Osteoblast (primary cell): ENCODE measurements around the gene CRELD2. TPM values are rescaled to one million over a fixed set of nuclear protein-coding genes. Genes with fewer than 3 reads are reported as not detected.

Experiments
- DNase-seq: peaks from one replicate; pipeline ENCODE4 v3.0.0; 2011; ENCODE audit warnings: low spot score, mixed read lengths; ENCODE audit not compliant: insufficient read length; ENCODE audit errors: missing footprints
- H2AFZ ChIP-seq: 2 replicates; pipeline ENCODE4 v1.6.0; 2011; ENCODE audit warnings: mild to moderate bottlenecking, low read length
- H3K27ac ChIP-seq: 2 replicates; pipeline ENCODE4 v1.5.1; 2011; ENCODE audit warnings: mild to moderate bottlenecking, low read depth, low read length, moderate library complexity
- H3K27me3 ChIP-seq: 2 replicates; pipeline ENCODE4 v1.6.0; 2012; ENCODE audit warnings: mild to moderate bottlenecking, control low read depth, inconsistent platforms, low read length, moderate library complexity; ENCODE audit not compliant: insufficient read depth
- H3K36me3 ChIP-seq: 2 replicates; pipeline ENCODE4 v1.5.1; 2011; ENCODE audit warnings: mild to moderate bottlenecking, low read length, control low read depth, moderate library complexity; ENCODE audit not compliant: insufficient read depth
- H3K4me1 ChIP-seq: 2 replicates; pipeline ENCODE4 v1.5.1; 2011; ENCODE audit warnings: mild to moderate bottlenecking, low read length, control low read depth, moderate library complexity; ENCODE audit not compliant: insufficient read depth
- H3K4me2 ChIP-seq: 2 replicates; pipeline ENCODE4 v1.6.0; 2011; ENCODE audit warnings: mild to moderate bottlenecking, low read length; ENCODE audit not compliant: insufficient read depth
- H3K4me3 ChIP-seq: fragments of 200-600 bp; sonication (generic); 3 replicates; pipeline ENCODE4 v1.5.1; 2012; ENCODE audit warnings: mild to moderate bottlenecking, low read length, inconsistent platforms; ENCODE audit not compliant: insufficient read depth
- H3K79me2 ChIP-seq: 2 replicates; pipeline ENCODE4 v1.6.0; 2012; ENCODE audit warnings: mild to moderate bottlenecking, low read length, control low read depth, inconsistent platforms; ENCODE audit not compliant: insufficient read depth
- H3K9me3 ChIP-seq: 2 replicates; pipeline ENCODE4 v1.5.1; 2011; ENCODE audit warnings: low read depth, low read length, control low read depth
- H4K20me1 ChIP-seq: 2 replicates; pipeline ENCODE4 v1.6.0; 2012; ENCODE audit warnings: mild to moderate bottlenecking, low read length, control low read depth; ENCODE audit not compliant: insufficient read depth
- total RNA-seq: library from RNA; depleted of rRNA; stranded (reverse); fragments of >200 nt; gene quantifications from 2 replicates; pipeline ENCODE4 v1.2.3, GENCODE V29; 2012
- TF ChIP-seq, protein P1 (sequence below): IDR thresholded peaks from 2 replicates; pipeline ENCODE4 v1.5.1; 2011; ENCODE audit warnings: mild to moderate bottlenecking, low read depth, low read length, moderate library complexity; ENCODE audit errors: extremely low read depth

CRELD2 gene
- total RNA-seq, 1 donor, result 31.1 TPM

DNA sequence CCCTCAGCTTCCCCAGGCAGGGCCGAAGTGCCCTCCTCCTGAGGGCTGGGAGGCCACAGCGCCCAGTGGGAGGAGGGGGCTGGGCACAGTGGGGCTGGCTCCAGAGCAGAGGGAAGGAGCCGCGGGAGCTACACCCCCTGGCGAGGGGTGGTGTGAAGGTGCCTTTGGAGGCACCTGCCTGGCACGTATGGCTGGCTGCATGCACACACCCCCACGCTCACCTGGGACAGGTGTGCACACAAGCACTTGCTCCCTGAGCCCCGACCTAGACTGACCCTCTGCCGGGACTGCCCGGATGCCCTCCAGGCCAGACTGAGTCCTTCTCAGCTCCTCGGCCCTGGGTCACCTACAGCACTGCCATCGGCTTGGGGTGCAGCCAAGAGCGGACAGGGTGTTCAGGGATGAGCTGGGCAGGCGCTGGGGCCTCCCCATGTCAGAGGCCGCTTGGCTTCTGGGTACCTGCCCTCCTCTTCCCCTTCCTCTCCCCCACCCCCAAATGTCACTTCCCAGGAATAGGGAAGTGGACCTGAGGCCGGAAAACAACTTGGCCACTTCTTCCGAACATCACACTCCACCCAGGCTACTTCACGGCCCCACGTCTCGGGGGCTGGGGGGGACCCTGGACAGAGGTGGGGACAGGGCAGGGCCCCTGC lies 34.7 kb downstream of the CRELD2 start:
- TF ChIP-seq, protein P1, sequence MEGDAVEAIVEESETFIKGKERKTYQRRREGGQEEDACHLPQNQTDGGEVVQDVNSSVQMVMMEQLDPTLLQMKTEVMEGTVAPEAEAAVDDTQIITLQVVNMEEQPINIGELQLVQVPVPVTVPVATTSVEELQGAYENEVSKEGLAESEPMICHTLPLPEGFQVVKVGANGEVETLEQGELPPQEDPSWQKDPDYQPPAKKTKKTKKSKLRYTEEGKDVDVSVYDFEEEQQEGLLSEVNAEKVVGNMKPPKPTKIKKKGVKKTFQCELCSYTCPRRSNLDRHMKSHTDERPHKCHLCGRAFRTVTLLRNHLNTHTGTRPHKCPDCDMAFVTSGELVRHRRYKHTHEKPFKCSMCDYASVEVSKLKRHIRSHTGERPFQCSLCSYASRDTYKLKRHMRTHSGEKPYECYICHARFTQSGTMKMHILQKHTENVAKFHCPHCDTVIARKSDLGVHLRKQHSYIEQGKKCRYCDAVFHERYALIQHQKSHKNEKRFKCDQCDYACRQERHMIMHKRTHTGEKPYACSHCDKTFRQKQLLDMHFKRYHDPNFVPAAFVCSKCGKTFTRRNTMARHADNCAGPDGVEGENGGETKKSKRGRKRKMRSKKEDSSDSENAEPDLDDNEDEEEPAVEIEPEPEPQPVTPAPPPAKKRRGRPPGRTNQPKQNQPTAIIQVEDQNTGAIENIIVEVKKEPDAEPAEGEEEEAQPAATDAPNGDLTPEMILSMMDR, result no peak
- no peak overlapping the region for H3K4me3 ChIP-seq
- peaks cover 15% of the 10 kb centered on the region for H3K4me1 ChIP-seq
- H3K4me2 ChIP-seq, result no peak overlapping the region
- no peak overlapping the region for H3K27ac ChIP-seq
- H3K9me3 ChIP-seq, result no peaks in the 10 kb centered on the region
- H2AFZ ChIP-seq, result no peak overlapping the region
- H3K36me3 ChIP-seq, result no peaks in the 10 kb centered on the region
- DNase-seq, result no peak
- H3K79me2 ChIP-seq, result no peaks in the 10 kb centered on the region
- H3K27me3 ChIP-seq, result no peaks in the 10 kb centered on the region
- no peaks in the 10 kb centered on the region for H4K20me1 ChIP-seq

DNA sequence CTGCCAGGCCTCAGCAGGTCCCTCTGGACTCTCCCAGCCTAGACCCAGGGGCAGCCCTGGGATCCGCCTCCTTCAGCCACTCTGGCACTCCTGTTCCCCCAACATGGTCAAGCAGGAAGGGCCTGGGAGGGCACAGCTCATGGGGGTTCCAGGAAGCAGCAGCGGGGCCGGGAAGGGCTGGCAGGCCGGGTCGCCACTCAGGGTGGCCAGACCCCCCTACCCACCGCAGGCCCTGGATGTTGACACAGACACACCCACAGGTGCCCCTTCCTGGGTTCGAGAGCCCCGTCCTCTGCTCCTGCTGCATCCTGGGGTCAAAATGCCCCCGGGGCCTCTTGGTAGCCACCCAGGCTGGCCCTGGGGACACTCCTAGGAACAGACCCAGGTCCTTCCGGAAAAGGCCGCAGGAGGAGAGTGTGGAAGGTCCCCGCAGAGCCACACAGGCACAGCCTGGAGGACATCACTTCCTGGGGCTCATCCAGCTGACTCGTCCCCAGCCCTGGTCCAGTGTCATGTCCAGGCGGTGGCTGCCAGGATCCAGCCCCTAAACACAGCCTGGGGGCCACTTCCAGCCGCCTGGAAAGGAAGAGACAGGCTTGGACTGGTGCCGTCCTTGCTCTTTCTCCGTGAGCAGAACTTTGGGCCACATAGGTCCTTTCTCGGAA lies 35.4 kb downstream of the CRELD2 start:
- DNase-seq, result no peak
- peaks cover 15% of the 10 kb centered on the region for H3K4me1 ChIP-seq
- no peaks in the 10 kb centered on the region for H3K36me3 ChIP-seq
- no peaks in the 10 kb centered on the region for H3K79me2 ChIP-seq
- H3K4me3 ChIP-seq, result no peak overlapping the region
- no peaks in the 10 kb centered on the region for H4K20me1 ChIP-seq
- TF ChIP-seq, protein P1, result no peak
- no peaks in the 10 kb centered on the region for H3K9me3 ChIP-seq
- no peaks in the 10 kb centered on the region for H3K27me3 ChIP-seq
- H3K27ac ChIP-seq, result no peak overlapping the region
- H2AFZ ChIP-seq, result no peak overlapping the region
- H3K4me2 ChIP-seq, result no peak overlapping the region

DNA sequence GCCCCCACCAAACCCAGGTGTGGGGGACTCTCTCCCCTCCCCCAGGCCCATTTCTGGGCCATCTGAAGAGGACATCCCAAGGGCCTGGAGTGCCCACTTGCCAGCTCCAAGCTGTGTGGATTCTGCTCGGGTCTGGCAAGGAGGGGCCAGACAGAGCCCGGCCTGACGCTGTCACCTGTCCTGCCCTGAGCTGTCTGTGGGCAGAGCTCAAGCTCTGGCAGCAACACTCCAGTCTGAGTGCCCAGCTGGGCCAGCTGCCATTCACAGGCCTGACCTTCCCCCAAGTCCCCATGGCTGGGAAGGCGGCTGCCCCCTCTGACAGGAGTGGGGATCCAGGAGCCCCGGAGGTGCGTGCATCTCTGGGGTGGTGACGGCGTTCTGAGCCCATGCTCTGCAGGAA lies 35.9 kb downstream of the CRELD2 start:
- Histone ChIP-seq H3K27ac (no peak overlapping the region), H3K4me3 (no peak overlapping the region), H3K36me3 (no peaks in the 10 kb centered on the region), H3K4me2 (no peak overlapping the region), H2AFZ (no peak overlapping the region), H3K4me1 (peaks cover 15% of the 10 kb centered on the region), H4K20me1 (no peaks in the 10 kb centered on the region), H3K9me3 (no peaks in the 10 kb centered on the region), H3K79me2 (no peaks in the 10 kb centered on the region), H3K27me3 (no peaks in the 10 kb centered on the region)
- TF ChIP-seq, protein P1, result no peak
- DNase-seq, result no peak

DNA sequence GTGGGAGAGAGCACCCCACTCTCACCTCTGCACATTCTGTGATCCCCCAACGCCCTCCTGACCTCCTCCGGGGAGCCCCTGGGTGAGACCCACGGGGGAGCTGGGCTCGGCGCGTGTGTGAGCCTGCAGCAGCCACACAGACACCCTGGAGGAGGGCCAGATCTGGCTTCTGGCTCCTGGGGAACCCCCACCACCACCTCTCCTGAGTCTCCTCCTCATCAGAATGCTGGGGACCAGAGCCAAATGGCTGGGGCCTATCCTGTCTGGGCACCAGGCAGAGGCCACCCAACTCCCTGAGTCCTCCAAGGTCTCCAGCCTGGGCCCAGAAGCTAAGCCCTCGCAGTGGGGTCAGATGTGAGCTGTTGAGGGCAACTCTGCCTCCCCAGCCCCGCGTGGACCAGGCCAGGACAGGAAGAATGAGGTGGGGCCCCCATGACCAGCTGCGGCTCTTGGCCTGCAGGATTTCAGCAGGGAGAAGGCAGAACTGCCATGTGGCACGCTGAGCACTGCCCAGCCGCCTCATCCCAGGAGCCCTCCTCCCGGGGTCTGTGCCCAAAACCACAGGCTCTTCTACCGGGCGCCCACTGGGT lies 36.7 kb downstream of the CRELD2 start:
- H3K9me3 ChIP-seq, result no peaks in the 10 kb centered on the region
- H3K27ac ChIP-seq, result no peak overlapping the region
- TF ChIP-seq, protein P1, result no peak
- no peak overlapping the region for H3K4me3 ChIP-seq
- no peak overlapping the region for H3K4me2 ChIP-seq
- no peaks in the 10 kb centered on the region for H3K27me3 ChIP-seq
- no peaks in the 10 kb centered on the region for H3K36me3 ChIP-seq
- H3K79me2 ChIP-seq, result no peaks in the 10 kb centered on the region
- no peaks in the 10 kb centered on the region for H4K20me1 ChIP-seq
- peaks cover 20% of the 10 kb centered on the region for H3K4me1 ChIP-seq
- no peak overlapping the region for H2AFZ ChIP-seq
- DNase-seq, result no peak
